NCI-H2081 treated with DMSO at 0.1 percent for 48 hours (cell line): ENCODE data around the gene ST3GAL2.
"Not testable (repeated sequence)": the region's sequence is repeated elsewhere in the genome, so short reads cannot be mapped to it uniquely, and the experiment has no call there.

Source experiments
- DNase-seq: peaks from one replicate; lab custom pipeline; 2025; lab: John Stamatoyannopoulos, UW

ST3GAL2 gene

DNA sequence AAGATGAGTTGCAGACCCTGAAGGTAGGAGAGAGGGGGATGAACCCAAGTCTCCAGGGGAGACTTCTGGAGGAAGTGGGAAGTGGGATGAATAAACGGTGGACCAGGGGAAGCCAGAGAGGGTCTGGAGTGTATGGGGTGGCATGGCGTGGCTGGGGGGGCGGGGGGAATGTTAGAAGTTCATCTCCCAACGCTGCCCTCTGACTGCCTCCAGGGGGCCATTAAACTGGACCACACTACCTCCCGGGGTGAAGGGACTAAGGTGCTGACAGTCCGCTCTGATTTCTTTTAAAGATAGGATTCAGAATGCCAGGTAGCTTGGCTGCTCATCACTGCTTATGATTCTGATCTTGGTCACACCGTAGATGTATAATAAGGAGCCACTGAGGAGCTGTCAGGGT is 21.2 kb downstream of the ST3GAL2 start:
- DNase-seq, result no peak

- no peak for DNase-seq
These were observed 21.9 kb downstream of the ST3GAL2 start for GRCh38 chr16:70416748-70417616.

- not testable (repeated sequence) for DNase-seq
These were observed 25.3 kb downstream of the ST3GAL2 start for GRCh38 chr16:70413572-70413971.

- no peak for DNase-seq
These were observed 26.5 kb downstream of the ST3GAL2 start for GRCh38 chr16:70412385-70412784.

DNA sequence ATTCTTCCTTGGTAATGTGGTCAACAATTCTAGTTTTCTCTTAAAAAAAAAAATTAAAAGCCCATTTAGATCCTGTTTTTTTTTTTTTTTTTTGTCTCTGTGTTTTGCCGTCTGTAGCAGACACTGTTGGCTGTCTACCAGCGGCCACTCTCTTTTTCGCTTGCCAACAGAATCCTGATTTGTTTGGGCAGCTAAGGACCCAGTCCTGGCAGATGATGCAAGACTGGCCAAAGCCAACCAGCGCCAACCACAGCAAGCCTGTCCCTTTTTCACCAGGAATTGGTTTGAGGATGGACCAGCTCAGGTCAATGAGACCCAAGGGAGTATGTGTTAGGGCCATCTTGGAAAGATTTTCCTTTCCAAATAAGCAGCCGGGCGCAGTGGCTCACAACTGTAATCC is 28.2 kb downstream of the ST3GAL2 start:
- no peak for DNase-seq

DNA sequence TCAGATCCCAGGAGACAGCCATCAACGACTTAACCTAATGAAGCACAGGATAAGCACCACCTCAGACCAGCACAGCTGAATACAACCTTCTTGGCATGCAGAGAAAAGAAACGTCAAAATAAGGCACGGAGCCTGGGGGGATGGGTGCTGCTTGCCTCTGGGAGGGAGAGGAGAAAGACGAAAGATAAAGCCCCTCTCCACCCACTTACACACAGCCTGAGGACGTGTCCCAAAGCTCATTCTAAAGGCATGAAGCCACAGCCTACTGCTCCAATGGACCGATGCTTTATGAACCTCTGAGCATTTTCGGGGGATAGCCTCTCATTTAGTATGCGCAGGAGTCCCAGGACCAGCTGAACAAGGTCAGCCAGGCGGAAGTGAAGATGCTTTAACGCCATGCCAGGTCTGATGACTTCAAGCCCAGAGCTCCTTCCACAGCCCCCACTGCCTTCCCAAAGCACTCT is 31.1 kb downstream of the ST3GAL2 start:
- DNase-seq, result no peak

- DNase-seq, result not testable (repeated sequence)
These were observed 32.8 kb downstream of the ST3GAL2 start for GRCh38 chr16:70406104-70406503.

DNA sequence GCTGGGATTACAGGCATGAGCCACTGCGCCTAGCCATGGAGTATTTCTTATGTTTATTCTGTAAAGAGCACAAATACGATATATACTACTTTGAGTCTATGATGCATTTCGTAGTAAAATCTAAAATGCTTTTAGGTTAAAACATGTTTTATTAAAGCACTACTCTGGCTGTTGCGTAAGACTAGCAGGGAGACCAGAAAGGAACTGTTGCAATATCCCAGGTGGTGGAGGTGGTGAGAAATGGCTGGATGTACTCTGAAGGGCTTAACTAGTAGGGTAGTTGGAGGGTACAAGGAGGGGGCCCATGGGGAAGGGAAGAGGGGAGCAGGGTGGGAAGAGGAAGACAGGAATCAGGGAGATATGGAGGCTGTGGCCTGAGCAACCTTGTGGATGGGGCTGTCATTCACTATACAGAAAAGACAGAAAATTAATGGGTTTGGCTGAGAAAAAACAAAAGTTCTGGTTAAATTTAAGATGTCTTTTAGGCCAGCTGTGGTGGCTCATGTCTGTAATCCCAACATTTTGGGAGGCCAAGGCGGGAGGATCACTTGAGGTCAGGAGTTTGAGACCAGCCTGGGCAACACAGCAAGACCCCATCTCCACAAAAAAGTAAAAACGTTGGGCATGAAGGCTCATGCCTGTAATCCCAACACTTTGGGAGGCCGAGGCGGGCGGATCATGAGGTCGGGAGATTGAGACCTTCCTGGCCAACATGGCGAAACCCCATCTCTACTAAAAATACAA is 35.8 kb downstream of the ST3GAL2 start:
- no peak for DNase-seq

- no peak for DNase-seq
These were observed 38.9 kb downstream of the ST3GAL2 start for GRCh38 chr16:70399951-70400350.

- DNase-seq, result no peak
These were observed 39.5 kb downstream of the ST3GAL2 start for GRCh38 chr16:70399381-70399780.

GRCh38 chr16:70398177-70398743 is 40.6 kb downstream of the ST3GAL2 start:
- DNase-seq, result no peak

DNA sequence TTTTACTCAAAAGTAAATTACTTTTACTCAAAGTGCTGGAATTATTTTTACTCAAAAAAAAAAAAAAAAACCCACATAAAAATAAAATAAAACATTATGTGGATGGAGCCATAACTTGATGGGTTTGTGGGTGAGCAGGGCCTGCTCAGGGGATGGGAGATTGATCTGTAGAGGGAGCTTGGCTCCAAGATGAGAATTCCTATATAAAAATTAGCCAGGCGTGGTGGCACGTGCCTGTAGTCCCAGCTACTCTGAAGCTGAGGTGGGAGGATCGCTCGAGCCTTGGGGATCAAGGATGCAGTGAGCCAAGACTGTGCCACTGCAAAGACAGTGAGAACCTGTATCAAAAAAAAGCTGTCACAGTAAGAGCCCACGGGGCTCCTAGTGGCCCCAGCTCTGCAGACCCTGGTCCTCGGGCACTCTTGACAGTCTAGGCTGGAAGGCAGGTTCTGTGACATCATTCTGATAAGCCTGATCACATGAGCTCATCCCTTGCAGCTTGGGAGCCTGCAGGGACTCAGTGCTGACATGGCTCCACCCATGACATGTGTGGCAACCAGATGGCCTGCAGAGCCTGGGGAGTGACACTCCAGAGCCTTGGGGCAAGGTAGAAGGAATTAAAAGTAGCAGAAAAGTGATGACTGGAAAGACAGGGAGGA is 42.5 kb downstream of the ST3GAL2 start:
- DNase-seq, result no peak

DNA sequence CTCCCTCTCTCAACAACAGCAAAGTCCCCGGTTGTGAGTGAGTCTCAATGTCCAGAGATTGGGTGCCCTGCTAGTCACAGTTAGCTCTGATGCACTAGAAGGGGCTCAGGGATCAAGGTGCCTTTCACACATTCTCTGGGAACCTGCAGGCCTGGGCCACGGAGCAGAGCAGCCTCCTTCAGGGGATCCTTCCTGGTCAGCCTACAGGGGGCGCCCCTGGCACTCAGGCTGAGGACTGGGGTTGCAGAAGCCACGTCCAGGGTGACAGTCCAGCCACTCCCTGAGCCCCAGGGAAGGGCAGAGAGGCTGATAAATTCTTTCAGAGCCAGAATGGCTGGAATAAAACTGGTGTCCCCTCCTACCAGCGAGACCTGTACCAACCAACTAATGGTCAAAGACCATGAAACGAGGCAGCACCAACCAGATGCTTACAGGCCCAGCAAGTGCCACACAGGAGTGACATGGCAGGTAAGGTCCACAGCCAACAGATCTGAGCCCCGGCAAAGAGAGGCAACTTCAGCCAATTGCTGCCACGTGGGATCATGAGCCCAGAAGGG is 43.5 kb downstream of the ST3GAL2 start:
- no peak for DNase-seq

- no peak for DNase-seq
These were observed 44.0 kb downstream of the ST3GAL2 start for GRCh38 chr16:70394853-70395252.

GRCh38 chr16:70393662-70394061 is 45.2 kb downstream of the ST3GAL2 start:
- DNase-seq, result no peak

DNA sequence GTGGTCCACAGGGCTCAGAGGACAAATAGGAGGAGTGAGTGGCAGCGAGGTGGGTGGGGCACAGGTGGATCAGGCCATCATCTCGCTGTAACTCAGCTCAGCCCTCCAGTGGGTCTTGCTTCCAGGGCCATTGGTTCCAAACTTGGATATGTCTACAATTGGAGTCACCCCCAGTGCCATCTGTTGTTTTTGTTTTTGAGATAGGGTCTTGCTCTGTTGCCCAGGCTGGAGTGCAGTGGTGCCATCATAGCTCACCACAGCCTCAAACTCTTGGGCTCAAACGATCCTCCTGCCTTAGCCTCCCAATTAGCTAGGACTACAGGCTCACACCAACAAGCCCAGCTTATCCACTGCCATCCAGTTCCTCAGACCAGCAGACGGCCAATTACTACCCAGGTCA is 46.3 kb downstream of the ST3GAL2 start:
- DNase-seq, result no peak

DNA sequence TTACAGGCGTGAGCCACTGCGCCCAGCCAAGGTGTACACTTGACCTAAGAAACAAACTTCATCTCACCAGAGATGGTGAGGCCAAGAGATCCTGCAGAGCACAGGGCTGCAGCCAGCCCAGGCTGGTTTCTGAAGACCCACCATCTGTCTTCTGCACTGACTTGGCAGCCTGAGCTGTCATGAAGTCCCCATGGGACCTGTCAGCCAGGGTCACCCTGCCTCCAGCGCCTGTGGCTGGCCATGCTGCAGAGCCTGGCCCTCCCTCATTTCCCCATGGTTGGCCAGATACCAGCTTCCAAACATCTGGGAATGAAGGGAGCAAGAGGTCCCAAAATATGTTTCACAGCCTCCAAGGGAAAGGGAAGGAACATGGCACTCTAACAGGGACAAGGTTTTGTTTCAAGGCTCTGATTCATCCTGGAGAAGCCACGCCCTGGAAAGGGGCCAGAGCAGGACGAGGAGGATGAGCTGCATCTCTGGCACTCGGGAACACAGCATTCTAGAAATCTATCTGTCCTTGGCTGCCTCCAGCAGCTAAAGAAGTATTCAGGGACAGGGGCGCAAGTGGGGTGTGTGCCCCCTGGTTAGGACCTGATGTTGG is 46.9 kb downstream of the ST3GAL2 start:
- DNase-seq, result no peak

DNA sequence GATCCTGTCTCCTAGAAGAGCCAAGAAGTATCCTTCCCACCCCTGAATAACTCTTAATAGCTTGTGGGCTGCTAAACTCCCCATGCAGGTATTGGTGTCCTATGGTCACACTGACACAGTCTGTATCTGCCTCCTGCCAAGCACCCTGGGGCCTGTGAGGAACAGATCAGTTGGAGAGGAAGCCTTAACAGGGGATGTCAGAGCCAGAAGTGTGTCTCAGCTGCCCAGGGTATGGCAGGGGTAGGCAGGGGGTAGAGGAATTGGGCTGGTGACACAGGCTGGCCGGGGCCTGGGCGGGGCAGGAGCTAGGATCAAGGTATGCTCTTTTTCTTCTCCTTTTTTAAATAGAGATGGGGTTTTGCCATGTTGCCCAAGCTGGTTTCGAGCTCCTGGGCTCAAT is 47.5 kb downstream of the ST3GAL2 start:
- DNase-seq, result no peak

- DNase-seq, result no peak
These were observed 48.1 kb downstream of the ST3GAL2 start for GRCh38 chr16:70390774-70391173.

DNA sequence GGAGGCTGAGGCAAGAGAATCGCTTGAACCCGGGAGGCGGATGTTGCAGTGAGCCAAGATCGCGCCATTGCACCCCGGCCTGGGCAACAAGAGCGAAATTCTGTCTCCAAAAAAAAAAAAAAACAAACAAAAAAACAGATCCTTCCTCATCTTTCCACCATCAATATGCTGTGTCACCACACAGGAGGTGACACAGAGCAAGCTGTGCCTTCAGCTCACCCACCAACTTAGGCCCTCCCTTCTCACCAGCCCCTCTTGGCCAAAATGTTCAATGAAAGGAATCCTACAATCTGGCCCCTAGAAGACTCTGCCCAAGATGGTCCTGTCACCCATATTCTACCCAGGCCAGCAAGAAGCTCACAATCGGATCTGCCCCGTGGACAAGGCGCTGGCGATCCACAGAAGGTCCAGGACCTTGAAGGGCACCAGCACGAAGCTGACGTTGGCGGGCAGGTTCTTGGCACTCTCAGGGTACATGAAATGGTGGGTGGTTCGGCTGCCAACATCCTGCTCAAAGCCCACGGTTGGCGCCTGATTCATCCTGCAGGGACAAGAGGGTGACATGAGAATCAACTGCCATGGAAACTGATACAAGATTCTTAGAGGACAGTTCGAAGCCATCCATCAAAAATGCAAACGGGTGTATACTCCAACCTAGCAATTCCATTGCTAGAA is 50.8 kb downstream of the ST3GAL2 start:
- DNase-seq, result no peak
